Measurements from ENCODE around the gene OR51D1.

Gene OR51D1

GRCh38 chr11:4636962-4637661, at the start of gene OR51D1:
OR51D1 (plus strand) TSS chr11:4637477; CDS start chr11:4639791, 2,314 bp downstream.
- DNase-seq (ENCODE audit: low spot score) = peak; percentile 69

- no peak for DNase-seq (ENCODE audit: low spot score)
These were observed 48.3 kb upstream of the OR51D1 start for GRCh38 chr11:4589017-4589416.

GRCh38 chr11:4593739-4594138, 43.5 kb upstream of the OR51D1 start, which contains the start of gene OR52I1:
OR52I1 (plus strand) TSS chr11:4594039; CDS start chr11:4594039, 0 bp downstream.
- DNase-seq (ENCODE audit: low spot score) = no peak

GRCh38 chr11:4605057-4605456, 32.2 kb upstream of the OR51D1 start:
- no peak for DNase-seq (ENCODE audit: low spot score)

GRCh38 chr11:4606231-4607015, 30.9 kb upstream of the OR51D1 start:
- DNase-seq (ENCODE audit: low spot score) = no peak

- DNase-seq (ENCODE audit: low spot score) = no peak
These were observed 30.2 kb upstream of the OR51D1 start for GRCh38 chr11:4607096-4607495.

- DNase-seq (ENCODE audit: low spot score) = peak; percentile 97
These were observed 29.3 kb upstream of the OR51D1 start, which contains the start of gene TRIM68 for GRCh38 chr11:4607781-4608666. TRIM68 (minus strand) TSS chr11:4608231; CDS start chr11:4605504, 2,727 bp downstream.

GRCh38 chr11:4610258-4610935, 26.9 kb upstream of the OR51D1 start:
- DNase-seq (ENCODE audit: low spot score) = peak; percentile 23

GRCh38 chr11:4611986-4612385, 25.3 kb upstream of the OR51D1 start:
- no peak for DNase-seq (ENCODE audit: low spot score)

GRCh38 chr11:4615856-4616444, 21.3 kb upstream of the OR51D1 start:
- DNase-seq (ENCODE audit: low spot score) = no peak

GRCh38 chr11:4619514-4619913, 17.8 kb upstream of the OR51D1 start:
- no peak for DNase-seq (ENCODE audit: low spot score)

- DNase-seq (ENCODE audit: low spot score) = peak; percentile 34
These were observed 10.8 kb upstream of the OR51D1 start for GRCh38 chr11:4626207-4627099.

GRCh38 chr11:4636136-4636535, 1.1 kb upstream of the OR51D1 start:
- DNase-seq (ENCODE audit: low spot score) = no peak

GRCh38 chr11:4637662-4638047, 378 bp downstream of the OR51D1 start:
- DNase-seq (ENCODE audit: low spot score) = no peak

- no peak for DNase-seq (ENCODE audit: low spot score)
These were observed 2.7 kb downstream of the OR51D1 start for GRCh38 chr11:4639931-4640330.

- DNase-seq (ENCODE audit: low spot score) = no peak
These were observed 4.2 kb downstream of the OR51D1 start for GRCh38 chr11:4641501-4641900.

- DNase-seq (ENCODE audit: low spot score) = no peak
These were observed 4.8 kb downstream of the OR51D1 start for GRCh38 chr11:4642043-4642442.

GRCh38 chr11:4643076-4643475, 5.8 kb downstream of the OR51D1 start:
- no peak for DNase-seq (ENCODE audit: low spot score)

GRCh38 chr11:4643682-4644081, 6.4 kb downstream of the OR51D1 start, which contains the start of gene OR51E1:
OR51E1 (plus strand) TSS chr11:4643982; CDS start chr11:4652527, 8,545 bp downstream.
- DNase-seq (ENCODE audit: low spot score) = no peak

- DNase-seq (ENCODE audit: low spot score) = no peak
These were observed 7.0 kb downstream of the OR51D1 start for GRCh38 chr11:4644233-4644632.

All from CD4-positive, alpha-beta T cell treated with Interleukin-2 at 100 ng/mL for 4 hours (primary cell).